Erythroblast (primary cell): Measurements from ENCODE around the gene CACNA1G.

Experiments used
- DNase-seq, 2 experiments: peaks; one replicate each; lab custom pipeline; 2025; lab: John Stamatoyannopoulos, UW
- GATA1 ChIP-seq: IDR thresholded peaks from 2 replicates; pipeline ENCODE4 v1.6.1; 2011; ENCODE audit warnings: low read depth, mild to moderate bottlenecking, control low read depth, low read length, moderate library complexity
- POLR2A ChIP-seq: IDR thresholded peaks from 2 replicates; pipeline ENCODE4 v1.6.1; 2011; ENCODE audit warnings: mild to moderate bottlenecking, low read length

The CACNA1G gene

GRCh38 chr17:50603340-50603739, 42.8 kb downstream of the CACNA1G start:
- DNase-seq: peak in 1 of 2 experiments; percentile 11
- TF ChIP-seq POLR2A: no peak
- no peak for TF ChIP-seq GATA1

GRCh38 chr17:50604513-50604912, 44.0 kb downstream of the CACNA1G start:
- no peak for DNase-seq
- no peak for TF ChIP-seq GATA1
- TF ChIP-seq POLR2A: no peak

- TF ChIP-seq POLR2A: no peak
- TF ChIP-seq GATA1: no peak
- no peak for DNase-seq
Observed at GRCh38 chr17:50605429-50605828, 44.9 kb downstream of the CACNA1G start.

DNA sequence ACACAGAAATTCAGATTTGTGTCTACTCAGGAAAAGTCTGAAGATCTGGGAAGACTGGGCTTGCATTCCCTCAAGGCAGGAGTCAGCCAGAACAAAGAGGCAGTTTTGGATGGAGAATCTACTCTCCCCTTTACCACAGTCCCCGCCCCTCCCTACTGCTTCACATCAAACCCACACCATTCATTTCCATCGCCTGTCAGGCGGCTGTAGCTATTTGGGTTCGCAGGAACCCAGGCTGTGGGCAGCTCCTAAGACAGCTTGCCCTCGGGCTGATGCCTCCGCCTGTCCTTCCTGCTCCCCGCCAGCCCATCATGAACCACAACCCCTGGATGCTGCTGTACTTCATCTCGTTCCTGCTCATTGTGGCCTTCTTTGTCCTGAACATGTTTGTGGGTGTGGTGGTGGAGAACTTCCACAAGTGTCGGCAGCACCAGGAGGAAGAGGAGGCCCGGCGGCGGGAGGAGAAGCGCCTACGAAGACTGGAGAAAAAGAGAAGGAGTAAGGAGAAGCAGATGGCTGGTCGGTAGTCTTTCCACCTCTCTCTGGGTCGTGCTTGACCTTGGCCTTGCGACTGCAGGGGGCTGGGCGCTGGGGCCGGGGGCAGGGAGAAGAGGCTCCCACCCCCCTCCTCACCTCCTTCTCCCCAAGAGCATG, 47.1 kb downstream of the CACNA1G start:
- no peak for DNase-seq
- no peak for TF ChIP-seq GATA1
- no peak for TF ChIP-seq POLR2A

- DNase-seq: no peak
- TF ChIP-seq GATA1 (no peak), POLR2A (no peak)
Observed at GRCh38 chr17:50608700-50609379, 48.3 kb downstream of the CACNA1G start.

DNA sequence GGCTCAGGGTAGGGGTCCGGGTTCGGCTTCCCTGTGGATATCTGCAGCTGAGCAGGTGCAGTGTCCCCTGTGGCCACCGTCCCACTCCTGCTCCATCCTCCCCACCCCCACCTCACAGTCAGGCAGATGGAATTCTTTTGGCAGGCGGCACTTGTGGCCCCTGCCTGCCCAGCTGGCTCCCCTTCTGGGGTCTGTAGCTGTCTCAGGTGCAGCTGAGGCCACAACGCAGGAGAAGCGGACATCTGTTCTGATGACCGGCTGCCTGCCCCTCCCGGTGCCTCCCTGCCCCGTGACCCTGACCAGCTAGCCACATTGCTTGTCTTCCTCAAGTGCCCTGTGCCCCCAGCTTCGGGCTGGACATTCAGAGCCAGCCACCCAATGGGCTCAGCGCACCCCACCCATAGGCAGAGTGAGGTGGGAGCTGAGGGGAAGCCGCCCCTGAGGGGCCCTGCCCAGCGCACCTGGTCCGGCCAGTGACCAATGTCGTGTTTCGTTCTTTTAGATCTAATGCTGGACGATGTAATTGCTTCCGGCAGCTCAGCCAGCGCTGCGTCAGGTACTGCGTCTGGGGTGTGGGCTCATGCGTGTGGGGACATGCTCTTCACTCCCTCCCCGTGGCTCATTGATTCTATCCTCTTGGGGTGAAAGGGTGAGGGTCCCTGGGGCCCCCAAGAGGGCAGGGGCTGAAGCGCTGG, 49.0 kb downstream of the CACNA1G start:
- TF ChIP-seq POLR2A: no peak
- TF ChIP-seq GATA1: no peak
- no peak for DNase-seq

DNA sequence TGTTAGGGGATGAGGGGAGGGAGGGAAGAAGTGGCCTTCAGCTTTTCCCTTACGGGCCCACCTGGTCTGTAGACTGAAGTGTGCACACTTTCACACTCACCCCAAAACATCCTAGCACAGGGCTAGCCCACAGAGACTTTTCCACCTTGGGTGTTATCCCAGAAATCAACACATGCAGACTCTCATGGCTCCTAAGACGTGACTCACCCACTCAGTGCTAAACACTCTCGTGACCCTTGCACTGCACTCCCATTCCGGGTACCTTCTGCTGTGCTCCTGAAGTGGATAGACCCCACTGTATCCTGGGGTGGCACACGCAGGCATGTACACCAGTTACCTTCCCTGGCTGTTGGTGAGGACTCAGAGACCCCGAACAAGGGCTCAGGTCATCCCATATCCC, 51.1 kb downstream of the CACNA1G start:
- TF ChIP-seq POLR2A (no peak), GATA1 (no peak)
- no peak for DNase-seq

- DNase-seq: no peak
- TF ChIP-seq POLR2A (no peak), GATA1 (no peak)
Observed at GRCh38 chr17:50612281-50612680, 51.8 kb downstream of the CACNA1G start.

- peak in 1 of 2 experiments; percentile 8 for DNase-seq
- no peak for TF ChIP-seq GATA1
- TF ChIP-seq POLR2A: no peak
Observed at GRCh38 chr17:50613007-50613992, 52.8 kb downstream of the CACNA1G start.

DNA sequence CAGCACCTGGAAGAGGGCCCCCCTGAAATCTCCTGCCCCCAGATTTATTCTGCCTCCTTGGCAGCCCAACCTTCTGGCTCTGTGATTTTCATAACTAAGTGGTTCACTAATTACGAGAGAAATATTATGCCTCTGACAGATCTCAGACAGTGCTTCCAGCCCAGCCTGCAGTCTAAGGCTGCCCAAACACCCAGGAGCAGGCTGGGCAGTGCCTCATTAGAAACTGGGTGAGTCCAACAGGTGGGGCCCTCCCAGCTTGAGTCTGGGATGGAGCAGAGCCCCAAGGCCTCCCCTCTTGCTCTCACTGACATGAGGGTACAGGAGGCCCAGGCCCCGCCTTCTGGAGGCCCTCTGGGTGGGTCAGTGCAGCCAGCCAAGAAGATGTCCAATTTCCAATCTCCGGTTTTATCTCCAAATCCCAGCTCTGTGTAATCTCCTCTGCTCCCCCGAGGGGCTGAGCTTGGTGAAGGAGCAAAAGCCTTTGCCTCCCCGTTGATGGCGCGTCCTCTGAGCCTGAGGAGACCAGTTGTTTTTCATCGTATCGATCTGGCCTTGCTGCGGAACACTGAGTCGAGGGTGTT, 54.0 kb downstream of the CACNA1G start:
- DNase-seq: no peak
- TF ChIP-seq POLR2A (no peak), GATA1 (no peak)

DNA sequence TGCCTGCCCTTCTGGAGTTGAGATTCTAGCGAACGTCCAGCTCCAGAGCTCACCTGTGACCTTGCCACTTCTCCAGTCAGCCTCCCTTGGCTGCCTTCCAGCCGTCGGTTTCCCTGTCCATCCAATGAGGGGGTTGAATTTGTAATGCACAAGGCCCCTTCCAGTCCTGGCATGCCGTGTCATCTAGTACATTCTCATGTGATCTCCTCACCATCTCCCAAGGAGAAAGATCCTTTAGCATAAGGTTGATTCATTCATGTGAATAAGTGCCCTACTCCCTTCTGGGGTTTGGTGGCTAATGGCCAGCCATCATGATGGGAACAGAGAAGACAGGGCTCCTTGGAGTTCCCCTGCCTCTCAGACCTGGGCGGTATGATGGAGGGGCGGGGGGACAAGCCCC, 55.3 kb downstream of the CACNA1G start:
- no peak for DNase-seq

GRCh38 chr17:50618300-50618699, 57.8 kb downstream of the CACNA1G start:
- DNase-seq: no peak
- TF ChIP-seq POLR2A: no peak

More for the DNA sequence above, 55.3 kb downstream of the CACNA1G start:
- no peak for TF ChIP-seq GATA1
- no peak for TF ChIP-seq POLR2A

GRCh38 chr17:50618941-50619340, 58.4 kb downstream of the CACNA1G start:
- no peak for DNase-seq
- TF ChIP-seq POLR2A (no peak), GATA1 (no peak)
